ENCODE measurements around the gene OR2T11. TPM values are rescaled to one million over a fixed set of nuclear protein-coding genes. Genes with fewer than 3 reads are reported as not detected.

OR2T11 gene
- total and polyA plus RNA-seq, 11 donors, result not detected

Other genes starting within 250 kb of the OR2T11 start
- gene OR2T1, start 232.0 kb downstream of the OR2T11 start, total RNA-seq, result not detected
- not detected for gene OR2T1, start 232.0 kb downstream of the OR2T11 start, polyA plus RNA-seq
- gene OR2T2, start 189.5 kb downstream of the OR2T11 start, total RNA-seq, result not detected
- gene OR2T2, start 189.5 kb downstream of the OR2T11 start, polyA plus RNA-seq, result not detected
- gene OR2T3, start 161.7 kb downstream of the OR2T11 start, total RNA-seq, result not detected
- gene OR2T3, start 161.7 kb downstream of the OR2T11 start, polyA plus RNA-seq, result not detected
- not detected for gene OR2T5, start 146.5 kb downstream of the OR2T11 start, total RNA-seq
- gene OR2T5, start 146.5 kb downstream of the OR2T11 start, polyA plus RNA-seq, result not detected
- gene OR2G6, start 127.0 kb downstream of the OR2T11 start, total RNA-seq, result not detected
- gene OR2G6, start 127.0 kb downstream of the OR2T11 start, polyA plus RNA-seq, result not detected
- gene OR2T29, start 72.3 kb downstream of the OR2T11 start, total RNA-seq, result not detected
- gene OR2T29, start 72.3 kb downstream of the OR2T11 start, polyA plus RNA-seq, result not detected
- not detected for gene OR2T34, start 60.3 kb downstream of the OR2T11 start, total RNA-seq
- not detected for gene OR2T34, start 60.3 kb downstream of the OR2T11 start, polyA plus RNA-seq
- gene OR2T10, start 37.4 kb downstream of the OR2T11 start, total RNA-seq, result not detected
- gene OR2T10, start 37.4 kb downstream of the OR2T11 start, polyA plus RNA-seq, result not detected
- gene OR2T35, start 10.2 kb upstream of the OR2T11 start, total RNA-seq, result not detected
- gene OR2T35, start 10.2 kb upstream of the OR2T11 start, polyA plus RNA-seq, result not detected
- gene OR2T27, start 20.4 kb upstream of the OR2T11 start, total RNA-seq, result not detected
- not detected for gene OR2T27, start 20.4 kb upstream of the OR2T11 start, polyA plus RNA-seq
- not detected for gene OR14I1, start 67.7 kb upstream of the OR2T11 start, total RNA-seq
- gene OR14I1, start 67.7 kb upstream of the OR2T11 start, polyA plus RNA-seq, result not detected
- gene LYPD8, start 120.7 kb upstream of the OR2T11 start, total RNA-seq, result not detected
- not detected for gene LYPD8, start 120.7 kb upstream of the OR2T11 start, polyA plus RNA-seq
- 10 to 100 TPM; 15.8 to 47.1 (median 19.3) TPM for gene SH3BP5L, start 190.8 kb upstream of the OR2T11 start, total RNA-seq
- 10 to 100 TPM; 17.9 to 51.1 TPM for gene SH3BP5L, start 190.8 kb upstream of the OR2T11 start, polyA plus RNA-seq
- gene ZNF672, start 203.1 kb upstream of the OR2T11 start, total RNA-seq, result 10 to 100 TPM; 27.9 to 63.8 (median 37.8) TPM
- gene ZNF672, start 203.1 kb upstream of the OR2T11 start, polyA plus RNA-seq, result 10 to 100 TPM; 20.5 to 50.1 TPM
- gene ZNF692, start 224.0 kb upstream of the OR2T11 start, total RNA-seq, result 10 to 100 TPM in 6 of 9 donors, 1 to 10 TPM in 3; 7.4 to 19.7 (median 14.8) TPM
- gene ZNF692, start 224.0 kb upstream of the OR2T11 start, polyA plus RNA-seq, result 10 to 100 TPM; 14.8 to 32.4 TPM

Data from heart left ventricle (tissue), 11 donors.